NCI-H774 (cell line): ENCODE measurements around the gene ADAMTS1.

Experiments
- DNase-seq: peaks from one replicate; lab custom pipeline; 2025; lab: John Stamatoyannopoulos, UW

Gene ADAMTS1

GRCh38 chr21:26844258-26845065 lies 747 bp downstream of the ADAMTS1 start:
- no peak for DNase-seq

- no peak for DNase-seq
These were observed 1.3 kb downstream of the ADAMTS1 start for GRCh38 chr21:26843933-26844257.

DNA sequence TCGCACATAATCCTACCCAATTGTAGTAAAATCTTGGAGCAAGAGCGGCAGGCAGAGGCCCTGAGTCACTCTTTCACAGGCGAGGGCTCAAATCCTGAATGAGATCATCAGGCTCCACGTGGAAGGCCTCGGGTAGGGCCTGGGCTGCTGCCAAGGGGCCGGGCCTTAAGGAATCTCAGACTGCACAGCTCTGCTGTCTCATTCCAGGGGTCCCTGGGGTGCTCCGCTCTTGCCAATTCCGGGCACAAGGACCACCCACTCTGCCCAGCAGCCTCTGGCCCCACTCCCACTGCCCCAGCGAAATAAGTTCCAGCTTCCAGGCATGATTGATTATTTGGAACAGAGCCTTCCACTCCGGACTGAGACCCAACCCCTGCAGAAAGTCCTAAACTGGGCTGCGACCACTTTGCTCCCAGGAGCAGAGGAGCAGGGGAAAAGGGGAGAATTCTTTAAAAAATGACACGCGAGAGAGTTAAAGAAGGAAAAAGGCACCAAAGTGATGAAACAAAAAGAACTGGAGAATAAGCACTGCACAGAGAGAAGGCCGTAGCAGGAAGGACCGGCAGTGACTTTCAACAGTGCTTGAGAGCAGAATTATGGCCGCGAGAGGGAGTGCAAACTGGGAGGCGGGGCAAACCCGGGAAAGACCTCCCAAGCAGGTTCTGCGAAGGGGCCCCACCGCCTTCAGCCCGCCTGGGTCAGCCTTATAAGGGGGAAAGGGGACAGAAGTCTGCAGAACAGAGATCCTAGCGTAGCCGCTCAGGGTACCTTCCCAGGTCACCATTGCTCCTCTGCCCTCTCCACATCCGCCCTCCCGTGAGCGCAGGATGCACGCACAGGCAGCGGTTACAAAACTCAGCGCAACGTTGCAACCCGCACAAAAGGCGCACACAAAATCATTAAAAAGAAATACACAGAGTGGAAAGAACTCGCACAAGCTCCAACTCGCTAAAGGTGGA lies 2.0 kb downstream of the ADAMTS1 start:
- DNase-seq: peak; percentile 33

DNA sequence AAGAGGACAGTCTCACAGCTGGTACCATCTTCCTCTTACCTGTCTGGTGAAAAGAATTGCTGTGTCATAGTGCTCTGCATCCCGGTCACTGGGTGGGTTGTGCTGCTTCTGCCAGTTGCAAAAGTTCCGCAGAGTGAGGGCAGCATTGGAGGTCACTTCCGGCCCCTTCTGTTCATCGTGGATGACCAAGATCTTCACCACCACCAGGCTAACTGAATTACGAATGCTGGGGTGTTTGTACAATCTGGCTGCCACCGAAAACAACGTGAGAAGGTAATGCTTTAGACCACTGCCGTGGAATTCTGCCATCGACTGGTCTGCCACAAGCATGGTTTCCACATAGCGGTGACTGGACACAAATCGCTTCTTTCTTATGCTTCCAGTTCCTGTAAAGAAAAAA lies 2.9 kb downstream of the ADAMTS1 start:
- no peak for DNase-seq

- DNase-seq: no peak
These were observed 4.3 kb downstream of the ADAMTS1 start for GRCh38 chr21:26840912-26841311.

GRCh38 chr21:26840201-26840600 lies 5.0 kb downstream of the ADAMTS1 start:
- no peak for DNase-seq

GRCh38 chr21:26837539-26837938 lies 7.7 kb downstream of the ADAMTS1 start:
- DNase-seq: no peak

DNA sequence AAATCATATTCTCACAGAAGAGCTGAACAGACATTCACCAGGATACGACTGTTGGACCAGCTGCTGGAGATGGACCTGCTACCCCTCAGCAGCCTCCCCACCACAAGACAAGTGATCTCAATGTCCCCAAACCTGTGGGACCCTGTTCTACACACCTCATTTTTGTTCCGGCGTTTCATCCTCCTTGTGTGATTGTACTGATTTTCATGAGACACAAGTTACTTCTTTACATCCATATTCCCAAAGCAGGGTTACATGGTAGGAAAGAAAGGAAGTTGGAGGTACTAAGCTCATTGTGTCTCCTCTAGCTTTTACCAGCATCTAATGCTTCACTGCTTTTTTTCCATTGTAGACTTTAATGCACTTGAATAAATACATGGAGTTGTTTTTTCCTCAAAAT lies 8.7 kb downstream of the ADAMTS1 start:
- DNase-seq: no peak

GRCh38 chr21:26835714-26836265 lies 9.4 kb downstream of the ADAMTS1 start:
- DNase-seq: no peak

DNA sequence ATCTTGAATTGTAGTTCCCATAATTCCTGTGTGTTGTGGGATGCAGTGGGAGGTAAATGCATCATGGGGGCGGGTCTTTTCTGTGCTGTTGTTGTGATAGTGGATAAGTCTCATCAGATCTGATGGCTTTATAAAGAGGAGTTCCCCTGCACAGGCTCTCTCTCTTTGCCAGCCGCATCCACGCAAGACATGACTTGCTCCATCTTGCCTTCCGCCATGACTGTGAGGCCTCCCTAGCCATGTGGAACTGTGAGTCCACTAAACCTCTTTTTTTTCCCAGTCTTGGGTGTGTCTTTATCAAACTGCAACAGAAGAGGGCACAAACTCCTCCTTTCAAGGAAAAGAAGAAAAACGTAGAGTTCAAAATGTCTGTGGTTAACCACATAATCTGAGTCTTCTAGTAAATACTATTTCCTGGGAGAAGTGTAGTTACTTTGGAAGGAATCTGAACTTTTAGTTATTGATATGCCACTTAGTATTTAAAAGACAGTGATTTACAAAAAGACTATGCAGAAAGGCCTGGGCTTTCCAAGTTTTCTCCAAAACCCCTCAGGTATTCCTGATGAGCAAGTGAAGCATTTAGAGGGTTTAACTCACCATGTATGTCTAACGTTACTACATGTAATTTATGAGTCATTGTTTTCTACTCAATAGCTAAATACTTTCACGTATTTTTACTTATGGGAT lies 10.0 kb downstream of the ADAMTS1 start:
- no peak for DNase-seq

DNA sequence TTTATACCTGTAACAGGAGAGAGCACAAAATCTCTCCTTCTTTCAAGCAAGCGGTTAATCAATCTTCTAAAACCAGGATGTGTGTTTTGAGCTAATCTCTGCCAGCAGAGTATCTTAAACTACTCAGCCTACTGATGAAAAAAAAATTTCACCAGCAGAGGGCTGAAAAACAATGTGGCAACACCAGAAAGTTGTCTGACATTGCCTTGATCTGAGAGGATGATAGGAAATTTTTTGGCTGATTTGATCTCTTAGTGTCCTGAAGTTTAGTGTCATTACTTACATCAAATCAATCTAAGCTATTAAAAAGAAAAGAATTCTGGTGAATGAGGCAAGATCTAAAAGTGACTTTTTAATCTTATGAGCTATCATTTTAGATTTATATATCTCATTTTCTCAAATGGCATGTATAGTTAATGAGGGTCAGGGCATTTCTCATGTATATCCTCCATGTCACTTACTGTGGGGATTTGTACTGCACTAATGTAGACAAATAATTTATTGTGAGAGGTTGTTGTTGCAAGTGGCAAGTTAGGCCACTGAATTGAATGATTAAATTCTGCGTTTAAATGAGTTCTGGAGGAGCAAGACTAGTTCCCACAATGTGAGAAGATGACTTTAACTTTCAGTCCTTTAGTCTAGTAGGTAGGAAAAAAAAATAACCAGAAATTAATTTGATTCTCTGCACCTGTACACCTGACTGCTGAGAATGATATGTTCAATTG lies 10.9 kb downstream of the ADAMTS1 start:
- no peak for DNase-seq

GRCh38 chr21:26833460-26833939 lies 11.7 kb downstream of the ADAMTS1 start:
- no peak for DNase-seq

DNA sequence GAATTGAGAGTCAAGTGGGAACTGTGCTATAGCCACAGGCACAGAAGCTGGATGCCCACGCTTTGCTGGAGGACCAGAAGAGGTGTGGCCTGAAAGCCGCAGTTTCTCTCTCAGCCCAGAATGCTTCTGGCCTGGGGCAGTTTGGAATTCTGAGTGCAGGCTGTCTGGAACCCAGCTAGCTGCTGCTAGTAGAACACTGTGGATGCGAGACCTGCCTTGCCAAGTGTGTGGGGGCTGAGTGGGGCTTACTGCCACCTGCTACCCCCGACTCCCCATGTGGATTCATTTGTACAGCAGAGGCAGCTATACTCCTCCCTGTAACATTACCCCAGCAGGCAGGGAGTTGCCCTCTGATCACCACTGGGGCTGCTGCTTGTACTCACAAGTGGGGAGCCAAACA lies 12.2 kb downstream of the ADAMTS1 start:
- no peak for DNase-seq

- no peak for DNase-seq
These were observed 12.7 kb downstream of the ADAMTS1 start for GRCh38 chr21:26832546-26832945.

DNA sequence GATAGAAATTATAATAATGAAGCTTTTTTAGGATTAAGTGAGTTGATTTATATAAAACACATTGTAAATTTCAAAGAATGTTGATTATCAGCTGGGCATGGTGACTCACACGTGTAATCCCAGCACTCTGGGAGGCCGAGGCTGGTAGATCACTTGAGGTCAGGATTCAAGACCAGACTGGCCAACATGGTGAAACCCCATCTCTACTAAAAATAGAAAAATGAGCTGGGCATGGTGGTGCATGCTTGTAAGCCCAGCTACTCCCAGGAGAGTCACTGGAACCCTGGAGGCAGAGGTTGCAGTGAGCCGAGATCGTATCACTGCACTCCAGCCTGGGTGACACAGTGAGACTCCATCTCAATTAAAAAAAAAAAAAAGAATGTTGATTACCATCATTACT lies 18.4 kb downstream of the ADAMTS1 start:
- DNase-seq: no peak

GRCh38 chr21:26820509-26820908 lies 24.7 kb downstream of the ADAMTS1 start:
- no peak for DNase-seq

DNA sequence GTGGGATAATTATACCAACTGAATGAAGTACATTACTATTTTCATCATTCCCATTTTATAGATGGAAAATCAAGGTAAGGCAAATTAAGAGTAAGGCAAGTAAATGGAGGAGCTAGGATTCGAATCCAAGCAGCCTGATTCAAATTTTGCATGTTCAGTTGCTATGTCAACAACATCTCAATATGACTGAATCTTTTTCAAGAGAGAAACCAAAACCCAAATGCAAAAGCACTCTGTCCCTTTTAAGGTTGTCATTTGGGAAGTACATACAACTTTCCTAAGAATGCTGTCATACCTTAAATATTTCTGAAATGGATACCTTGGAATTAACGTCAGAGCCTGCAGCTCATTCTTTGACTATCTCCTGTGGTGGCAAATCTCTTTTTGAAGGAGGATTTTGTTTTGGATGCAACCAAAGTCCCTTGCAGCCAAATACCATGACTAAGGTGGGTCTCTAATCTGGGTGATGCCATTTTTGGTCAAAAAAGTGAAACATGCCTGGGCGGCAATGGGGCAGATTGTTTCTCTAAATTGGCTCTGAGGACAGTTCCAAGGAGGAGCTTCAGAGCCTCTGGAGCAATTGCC lies 25.4 kb downstream of the ADAMTS1 start:
- no peak for DNase-seq

DNA sequence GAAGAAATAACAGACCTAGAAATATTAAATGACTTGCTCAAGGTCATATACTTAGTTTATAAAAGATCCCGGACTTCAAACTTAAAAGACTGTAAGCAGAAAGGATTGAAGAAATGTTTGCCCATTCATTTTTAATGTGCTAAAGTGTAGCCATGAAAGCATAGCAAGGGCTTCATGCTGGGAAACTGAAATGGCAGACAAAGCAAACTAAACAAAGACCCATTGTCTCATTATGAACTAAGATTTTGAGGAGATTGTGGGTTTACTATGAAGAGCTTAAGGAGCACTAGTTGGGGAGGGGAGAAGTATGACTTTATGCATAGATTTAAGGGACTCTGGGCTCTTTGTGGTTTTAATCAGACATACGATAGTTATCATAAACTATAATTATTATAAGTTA lies 26.3 kb downstream of the ADAMTS1 start:
- DNase-seq: no peak

GRCh38 chr21:26815197-26815596 lies 30.0 kb downstream of the ADAMTS1 start:
- no peak for DNase-seq

DNA sequence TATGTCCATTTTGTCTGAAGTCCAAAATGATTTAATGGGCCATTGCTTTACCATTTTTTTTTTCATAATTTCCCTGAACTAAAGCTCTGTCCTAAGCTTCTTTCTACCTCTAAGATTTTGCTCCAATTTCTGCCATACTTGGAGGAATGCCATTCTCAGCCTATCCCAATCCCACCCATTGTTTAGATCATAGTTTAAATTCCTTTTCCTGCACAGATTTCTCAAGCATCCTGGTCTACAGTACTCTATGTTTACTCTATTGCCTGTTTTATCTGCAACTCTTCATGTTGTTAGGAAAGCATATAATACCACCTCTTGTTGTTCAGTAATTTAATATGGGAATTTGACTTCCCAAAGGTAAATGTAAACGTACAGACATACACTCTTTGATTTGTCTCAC lies 30.8 kb downstream of the ADAMTS1 start:
- DNase-seq: no peak

DNA sequence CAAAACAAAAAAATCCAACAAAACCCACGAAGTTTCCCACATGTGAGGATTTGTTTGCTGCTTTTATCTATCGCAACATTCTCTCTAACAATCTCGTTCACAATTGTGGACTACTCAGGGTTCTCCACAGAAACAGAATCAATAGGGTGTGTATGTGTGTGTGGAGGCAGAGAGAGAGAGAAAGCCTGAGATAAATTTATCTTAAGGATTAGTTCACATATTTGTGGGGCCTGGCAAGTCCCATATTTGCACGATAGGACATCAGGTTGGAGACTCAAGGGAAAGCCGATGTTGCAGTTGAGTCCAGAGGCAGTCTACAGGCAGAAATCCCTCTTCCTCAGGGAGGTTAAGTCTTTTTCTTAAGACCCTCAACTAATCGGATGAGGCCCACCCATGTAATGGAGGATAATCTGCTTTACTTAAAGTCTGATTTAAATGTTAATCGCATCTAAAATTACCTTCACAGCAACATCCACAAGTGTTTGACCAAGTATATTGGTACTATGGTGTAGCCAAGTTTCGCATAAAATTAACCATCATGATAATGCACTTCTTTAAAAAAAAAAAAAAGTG lies 31.7 kb downstream of the ADAMTS1 start:
- DNase-seq: no peak
